Gastrocnemius medialis (tissue), 4 donors: ENCODE measurements around the gene LHX1. TPM values are rescaled to one million over a fixed set of nuclear protein-coding genes. Genes with fewer than 3 reads are reported as not detected.

Experiments
- ATAC-seq, 2 donors: fragments of 150-250 bp; one replicate each; pipeline ENCODE4 v1.9.1; 2016
- DNase-seq, 2 donors: peaks; one replicate each; pipeline ENCODE4 v3.0.0-alpha.2; 2019
- H3K27ac ChIP-seq, 4 donors: fragments of 200-600 bp; sonication (generic); 1 replicate in 1 of 4; 2 replicates in 3 of 4; pipeline ENCODE4 v1.5.1; 2016 to 2018; ENCODE audit warnings: mild to moderate bottlenecking in 2 of 4, moderate library complexity in 1 of 4
- H3K27me3 ChIP-seq, 3 donors: fragments of 200-600 bp; sonication (generic) in 2 of 3; 1 replicate in 1 of 3; 2 replicates in 2 of 3; pipeline versions ENCODE4 v1.5.1 to v1.6.0; 2016 to 2019; ENCODE audit warnings: mild to moderate bottlenecking in 1 of 3, moderate library complexity in 1 of 3
- H3K36me3 ChIP-seq, 2 donors: fragments of 200-600 bp; sonication (generic) in 1 of 2; one replicate each; pipeline ENCODE4 v1.5.1; 2017 to 2018
- H3K4me1 ChIP-seq, 2 donors: fragments of 200-600 bp; sonication (generic) in 1 of 2; one replicate each; pipeline ENCODE4 v1.5.1; 2016 to 2017; ENCODE audit warnings: mild to moderate bottlenecking in 2 of 2
- H3K4me3 ChIP-seq, 4 donors: fragments of 200-600 bp; sonication (generic) in 3 of 4; 1 replicate in 1 of 4; 2 replicates in 3 of 4; pipeline ENCODE4 v1.5.1; 2016 to 2019; ENCODE audit warnings: mild to moderate bottlenecking in 2 of 4
- H3K9me3 ChIP-seq, 3 donors: fragments of 200-600 bp; sonication (generic) in 2 of 3; 1 replicate in 1 of 3; 2 replicates in 2 of 3; pipeline ENCODE4 v1.5.1; 2016 to 2019
- POLR2A ChIP-seq, 2 donors: fragments of 450-650 bp; IDR thresholded peaks; one replicate each; pipeline ENCODE4 v1.6.1; 2017; ENCODE audit warnings: antibody characterized with exemption in 2 of 2, mild to moderate bottlenecking in 2 of 2, moderate library complexity in 2 of 2
- in situ Hi-C, 4 donors: fragments of 200-750 bp; cut with MboI; loops; one replicate each; pipeline versions ENCODE4 v1.15.0 to v1.8.0; 2017; ENCODE audit warnings: low sequenced_read_pairs in 4 of 4
- intact Hi-C: fragments of 100-400 bp; cut with DNase I; formaldehyde crosslinking; loops from one replicate; pipeline ENCODE4 v1.15.1; 2023; ENCODE audit warnings: low total_unique reads
- total RNA-seq, 4 donors: library from RNA; depleted of rRNA; stranded (reverse); fragments of >200 nt; gene quantifications; one replicate each; pipeline versions ENCODE4 v1.1.0 to v1.2.3, GENCODE V29; 2016
- TF ChIP-seq, protein P1 (sequence below), 5 experiments: fragments of 450-650 bp in 3 of 5; fragments of 200-600 bp in 2 of 5; sonication (generic) in 2 of 5; IDR thresholded peaks in 4 of 5; conservative IDR thresholded peaks in 1 of 5; 1 replicate in 4 of 5; 2 replicates in 1 of 5; pipeline ENCODE4 v1.5.1; 2016 to 2019; ENCODE audit warnings: antibody characterized with exemption in 5 of 5, mild to moderate bottlenecking in 3 of 5, moderate library complexity in 3 of 5

Gene LHX1
- total RNA-seq, 4 donors from 2014 or later = not detected

DNA sequence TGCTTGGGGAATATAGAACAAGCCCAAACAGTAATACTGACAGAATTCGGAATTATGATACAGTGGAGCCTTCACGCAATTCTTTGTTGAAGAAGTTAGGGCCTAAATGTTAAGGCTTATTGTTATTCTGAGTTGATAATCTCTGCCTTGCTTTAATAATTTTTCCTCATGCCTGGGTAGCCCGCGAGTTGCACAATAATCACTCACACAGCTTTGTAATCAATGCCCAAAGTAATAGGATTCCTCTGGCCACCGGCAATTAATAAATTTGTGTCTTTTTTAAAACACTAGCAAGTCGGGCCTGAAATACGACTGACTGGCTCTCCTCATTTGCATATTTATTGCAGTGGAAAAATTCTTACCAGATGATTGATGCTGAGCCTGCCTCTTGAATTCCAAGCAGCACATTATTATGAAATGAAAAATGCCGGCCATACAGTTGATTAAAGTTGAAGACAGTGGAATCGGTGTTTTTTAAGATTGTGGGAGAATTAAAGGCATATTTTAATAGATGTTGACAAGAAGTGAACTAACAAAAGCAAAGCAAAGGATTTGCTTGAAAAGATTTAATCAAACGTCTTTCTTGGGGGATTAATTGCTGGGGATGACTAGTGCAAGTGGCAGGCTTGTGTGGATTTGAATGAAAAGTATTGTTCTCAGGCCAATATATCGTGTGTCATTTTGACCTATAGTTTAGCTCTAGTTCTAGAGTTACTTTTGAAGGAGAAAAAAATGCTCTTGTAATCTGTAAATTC is 41.7 kb downstream of the LHX1 start:
- in situ Hi-C loops = loop anchor here in 1 of 4 donors (25.0 kb wide), 1 partner anchor 108 kb away; no protein-coding TSS in a partner anchor
- DNase-seq = no peak
- no peaks in the 10 kb centered on the region for H3K9me3 ChIP-seq
- H3K27me3 ChIP-seq = no peaks in the 10 kb centered on the region
- H3K4me1 ChIP-seq = peaks cover 4 to 12% of the 10 kb centered on the region in 2 donors
- no peak overlapping the region for H3K27ac ChIP-seq
- ATAC-seq = no peak
- TF ChIP-seq, protein P1, sequence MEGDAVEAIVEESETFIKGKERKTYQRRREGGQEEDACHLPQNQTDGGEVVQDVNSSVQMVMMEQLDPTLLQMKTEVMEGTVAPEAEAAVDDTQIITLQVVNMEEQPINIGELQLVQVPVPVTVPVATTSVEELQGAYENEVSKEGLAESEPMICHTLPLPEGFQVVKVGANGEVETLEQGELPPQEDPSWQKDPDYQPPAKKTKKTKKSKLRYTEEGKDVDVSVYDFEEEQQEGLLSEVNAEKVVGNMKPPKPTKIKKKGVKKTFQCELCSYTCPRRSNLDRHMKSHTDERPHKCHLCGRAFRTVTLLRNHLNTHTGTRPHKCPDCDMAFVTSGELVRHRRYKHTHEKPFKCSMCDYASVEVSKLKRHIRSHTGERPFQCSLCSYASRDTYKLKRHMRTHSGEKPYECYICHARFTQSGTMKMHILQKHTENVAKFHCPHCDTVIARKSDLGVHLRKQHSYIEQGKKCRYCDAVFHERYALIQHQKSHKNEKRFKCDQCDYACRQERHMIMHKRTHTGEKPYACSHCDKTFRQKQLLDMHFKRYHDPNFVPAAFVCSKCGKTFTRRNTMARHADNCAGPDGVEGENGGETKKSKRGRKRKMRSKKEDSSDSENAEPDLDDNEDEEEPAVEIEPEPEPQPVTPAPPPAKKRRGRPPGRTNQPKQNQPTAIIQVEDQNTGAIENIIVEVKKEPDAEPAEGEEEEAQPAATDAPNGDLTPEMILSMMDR (IDR thresholded peaks at IDR 0.05 in 4 of 5, conservative IDR thresholded peaks at IDR 0.05 in 1 of 5) = no peak
- no peak for TF ChIP-seq POLR2A (IDR thresholded peaks at IDR 0.05)
- intact Hi-C loops = no loop called here
- no peaks in the 10 kb centered on the region for H3K36me3 ChIP-seq
- no peak overlapping the region for H3K4me3 ChIP-seq

- DNase-seq = no peak
- H3K27me3 ChIP-seq = no peaks in the 10 kb centered on the region
- no peak overlapping the region for H3K4me3 ChIP-seq
- H3K4me1 ChIP-seq = peaks cover 4 to 12% of the 10 kb centered on the region in 2 donors
- in situ Hi-C loops = loop anchor here in 1 of 4 donors (25.0 kb wide), 1 partner anchor 108 kb away; no protein-coding TSS in a partner anchor
- no peaks in the 10 kb centered on the region for H3K9me3 ChIP-seq
- no peak for ATAC-seq
- no peak overlapping the region for H3K27ac ChIP-seq
- no peaks in the 10 kb centered on the region for H3K36me3 ChIP-seq
- TF ChIP-seq POLR2A (IDR thresholded peaks at IDR 0.05) = no peak
- TF ChIP-seq, protein P1 (IDR thresholded peaks at IDR 0.05 in 4 of 5, conservative IDR thresholded peaks at IDR 0.05 in 1 of 5) = no peak
- intact Hi-C loops = no loop called here
Measured at GRCh38 chr17:36979565-36979941, 42.3 kb downstream of the LHX1 start.

- no peak for TF ChIP-seq POLR2A (IDR thresholded peaks at IDR 0.05)
- TF ChIP-seq, protein P1 (IDR thresholded peaks at IDR 0.05 in 4 of 5, conservative IDR thresholded peaks at IDR 0.05 in 1 of 5) = no peak
- intact Hi-C loops (no loop called here), in situ Hi-C loops (loop anchor here in 1 of 4 donors (25.0 kb wide), 1 partner anchor 107 kb away; no protein-coding TSS in a partner anchor)
- DNase-seq = no peak
- Histone ChIP-seq H3K9me3 (no peaks in the 10 kb centered on the region), H3K36me3 (no peaks in the 10 kb centered on the region), H3K4me3 (no peak overlapping the region), H3K27ac (no peak overlapping the region), H3K4me1 (peaks cover 4 to 12% of the 10 kb centered on the region in 2 donors), H3K27me3 (no peaks in the 10 kb centered on the region)
- no peak for ATAC-seq
Measured at GRCh38 chr17:36980280-36980761, 43.0 kb downstream of the LHX1 start.

- intact Hi-C loops (no loop called here), in situ Hi-C loops (loop anchor here in 1 of 4 donors (25.0 kb wide), 1 partner anchor 104 kb away; no protein-coding TSS in a partner anchor)
- Histone ChIP-seq H3K4me3 (no peak overlapping the region), H3K36me3 (peaks cover 0 to 22% of the 10 kb centered on the region in 2 donors), H3K9me3 (no peaks in the 10 kb centered on the region), H3K4me1 (peaks cover 4 to 12% of the 10 kb centered on the region in 2 donors), H3K27ac (no peak overlapping the region), H3K27me3 (no peaks in the 10 kb centered on the region)
- TF ChIP-seq POLR2A (IDR thresholded peaks at IDR 0.05) = no peak
- TF ChIP-seq, protein P1 (IDR thresholded peaks at IDR 0.05 in 4 of 5, conservative IDR thresholded peaks at IDR 0.05 in 1 of 5) = no peak
- DNase-seq = no peak
- ATAC-seq = no peak
Measured at GRCh38 chr17:36983618-36984017, 46.3 kb downstream of the LHX1 start.
